Thyroid gland (tissue), 4 donors: ENCODE results near the gene CNTNAP5. TPM values are rescaled to one million over a fixed set of nuclear protein-coding genes. Genes with fewer than 3 reads are reported as not detected.

Experiments used
- DNase-seq, 2 donors: peaks; one replicate each; pipeline ENCODE4 v3.0.0-alpha.2; 2019
- H3K27ac ChIP-seq, 3 donors: fragments of 200-600 bp; sonication (generic); 1 replicate in 2 of 3; 2 replicates in 1 of 3; pipeline ENCODE4 v1.5.1; 2016 to 2019; ENCODE audit warnings: mild to moderate bottlenecking in 1 of 3, moderate library complexity in 1 of 3
- H3K27me3 ChIP-seq: fragments of 200-600 bp; sonication (generic); one replicate; pipeline ENCODE4 v1.5.1; 2019
- H3K36me3 ChIP-seq, 2 donors: fragments of 200-600 bp; sonication (generic); one replicate each; pipeline ENCODE4 v1.5.1; 2016 to 2019
- H3K4me1 ChIP-seq, 2 donors: fragments of 200-600 bp; sonication (generic); one replicate each; pipeline ENCODE4 v1.5.1; 2017 to 2019
- H3K4me3 ChIP-seq, 3 donors: fragments of 200-600 bp; sonication (generic); replicated peaks in 1 of 3; 1 replicate in 2 of 3; 2 replicates in 1 of 3; pipeline ENCODE4 v1.5.1; 2016; ENCODE audit warnings: mild to moderate bottlenecking in 1 of 3
- H3K9me3 ChIP-seq: fragments of 200-600 bp; sonication (generic); one replicate; pipeline ENCODE4 v1.5.1; 2017
- CTCF ChIP-seq, 6 experiments: fragments of 200-600 bp in 3 of 6; fragments of 450-650 bp in 3 of 6; sonication (generic) in 3 of 6; IDR thresholded peaks; one replicate each; pipeline ENCODE4 v1.5.1; 2016 to 2019; ENCODE audit warnings: antibody characterized with exemption in 6 of 6, mild to moderate bottlenecking in 2 of 6, inconsistent platforms in 1 of 6, moderate library complexity in 1 of 6
- POLR2A ChIP-seq, 2 donors: fragments of 450-650 bp; IDR thresholded peaks; one replicate each; pipeline ENCODE4 v1.6.1; 2017; ENCODE audit warnings: antibody characterized with exemption in 2 of 2, mild to moderate bottlenecking in 2 of 2, moderate library complexity in 1 of 2
- WGBS, 2 donors: methylation state at CpG; one replicate each; pipeline ENCODE4 v1.1.5; 2017; 5-methylcytosine and 5-hydroxymethylcytosine counted together
- intact Hi-C: fragments of 100-400 bp; cut with DNase I; formaldehyde crosslinking; loops from one replicate; pipeline ENCODE4 v1.15.1; 2023
- total RNA-seq, 4 donors: library from RNA; depleted of rRNA; stranded (reverse); fragments of >200 nt; gene quantifications; one replicate each; pipeline ENCODE4 v1.2.3, GENCODE V29; 2016

Gene CNTNAP5
- total RNA-seq, 4 donors from 2014 or later, result not detected

DNA sequence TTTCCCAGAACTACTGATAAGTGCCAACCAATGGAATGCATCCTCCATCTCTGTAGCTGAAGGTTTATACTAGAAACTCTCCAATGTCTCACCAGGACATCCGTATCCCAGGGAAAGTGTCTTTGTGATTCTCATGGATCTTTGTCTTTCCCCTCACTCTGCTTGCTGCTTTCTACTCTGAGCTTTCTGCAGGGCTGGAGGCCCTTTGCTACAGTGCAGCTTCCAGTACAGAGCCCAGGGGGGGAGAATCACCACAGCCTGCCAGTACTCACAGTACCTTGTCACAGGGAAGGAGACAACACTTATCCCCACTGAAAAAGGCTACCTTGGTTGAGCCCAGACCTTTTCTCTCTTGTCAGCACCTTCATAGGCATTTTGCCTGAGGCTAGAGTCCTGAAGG, 627.0 kb downstream of the CNTNAP5 start:
- no peaks in the 10 kb centered on the region for H3K4me1 ChIP-seq
- 53 to 68% methylated on average over 1 of the region's 1 CpG for WGBS, 2 donors
- no peak for TF ChIP-seq CTCF (IDR thresholded peaks at IDR 0.05)
- TF ChIP-seq POLR2A (IDR thresholded peaks at IDR 0.05), result no peak
- intact Hi-C loops, result no loop called here
- H3K27ac ChIP-seq, result no peak overlapping the region
- H3K27me3 ChIP-seq, result no peaks in the 10 kb centered on the region
- DNase-seq, result no peak
- no peaks in the 10 kb centered on the region for H3K36me3 ChIP-seq
- no peak overlapping the region for H3K4me3 ChIP-seq
- no peaks in the 10 kb centered on the region for H3K9me3 ChIP-seq

DNA sequence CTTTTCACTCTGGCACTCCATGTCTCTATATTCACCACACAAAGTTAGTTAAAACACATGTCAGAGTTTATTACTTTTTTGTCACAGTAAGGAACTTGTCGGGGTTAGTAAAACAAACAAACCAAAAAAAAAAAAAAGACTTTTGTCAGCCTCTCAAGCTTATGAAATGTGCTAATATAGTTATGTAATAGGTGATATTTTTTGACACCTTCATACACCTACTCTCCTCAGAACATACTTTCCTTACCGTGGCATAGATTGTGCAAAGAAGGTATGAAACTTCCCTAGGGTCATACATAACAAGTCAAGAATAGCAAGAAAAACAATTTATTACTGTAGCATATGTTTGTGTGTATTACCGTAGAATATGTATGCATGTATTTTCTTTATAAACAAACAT, 633.3 kb downstream of the CNTNAP5 start:
- TF ChIP-seq POLR2A (IDR thresholded peaks at IDR 0.05) (no peak), CTCF (IDR thresholded peaks at IDR 0.05) (no peak)
- intact Hi-C loops, result no loop called here
- Histone ChIP-seq H3K36me3 (no peaks in the 10 kb centered on the region), H3K27ac (no peak overlapping the region), H3K4me3 (no peak overlapping the region), H3K9me3 (no peaks in the 10 kb centered on the region), H3K4me1 (no peaks in the 10 kb centered on the region), H3K27me3 (no peaks in the 10 kb centered on the region)
- 73 to 83% methylated on average over 3 of the region's 3 CpGs for WGBS, 2 donors
- no peak for DNase-seq

DNA sequence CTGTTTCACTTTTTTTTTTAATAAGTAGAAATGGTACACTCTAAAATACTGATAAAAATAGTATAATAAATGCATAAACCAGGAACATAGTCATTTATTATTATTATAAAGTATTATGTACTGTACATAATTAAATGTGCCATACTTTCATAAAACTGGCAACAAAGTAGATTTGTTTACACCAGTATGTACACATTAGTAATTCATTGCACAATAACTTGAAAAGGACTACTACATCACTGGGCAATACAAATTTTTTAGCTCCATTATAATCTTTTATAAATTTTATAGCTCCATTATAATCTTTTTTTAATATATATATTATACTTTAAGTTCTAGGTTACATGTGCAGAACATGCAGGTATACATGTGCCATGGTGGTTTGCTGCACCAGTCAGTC, 636.5 kb downstream of the CNTNAP5 start:
- Histone ChIP-seq H3K27me3 (no peaks in the 10 kb centered on the region), H3K36me3 (no peaks in the 10 kb centered on the region), H3K4me3 (no peak overlapping the region), H3K27ac (no peak overlapping the region), H3K9me3 (no peaks in the 10 kb centered on the region), H3K4me1 (no peaks in the 10 kb centered on the region)
- no peak for TF ChIP-seq POLR2A (IDR thresholded peaks at IDR 0.05)
- TF ChIP-seq CTCF (IDR thresholded peaks at IDR 0.05), result no peak
- no peak for DNase-seq
- intact Hi-C loops, result no loop called here

GRCh38 chr2:124662946-124663644, 638.0 kb downstream of the CNTNAP5 start:
- Histone ChIP-seq H3K4me3 (no peak overlapping the region), H3K27ac (no peak overlapping the region), H3K27me3 (no peaks in the 10 kb centered on the region), H3K9me3 (no peaks in the 10 kb centered on the region), H3K4me1 (no peaks in the 10 kb centered on the region), H3K36me3 (no peaks in the 10 kb centered on the region)
- intact Hi-C loops, result no loop called here
- no peak for TF ChIP-seq CTCF (IDR thresholded peaks at IDR 0.05)
- TF ChIP-seq POLR2A (IDR thresholded peaks at IDR 0.05), result no peak
- no peak for DNase-seq
- WGBS, 2 donors, result 92 to 94% methylated on average over 9 of the region's 9 CpGs

GRCh38 chr2:124663645-124663997, 638.5 kb downstream of the CNTNAP5 start:
- Histone ChIP-seq H3K4me1 (no peaks in the 10 kb centered on the region), H3K4me3 (no peak overlapping the region), H3K27ac (no peak overlapping the region), H3K36me3 (no peaks in the 10 kb centered on the region), H3K27me3 (no peaks in the 10 kb centered on the region), H3K9me3 (no peaks in the 10 kb centered on the region)
- no peak for DNase-seq
- intact Hi-C loops, result no loop called here
- TF ChIP-seq POLR2A (IDR thresholded peaks at IDR 0.05), result no peak
- no peak for TF ChIP-seq CTCF (IDR thresholded peaks at IDR 0.05)
